ENCODE results near the gene UGT2B7.

DNA sequence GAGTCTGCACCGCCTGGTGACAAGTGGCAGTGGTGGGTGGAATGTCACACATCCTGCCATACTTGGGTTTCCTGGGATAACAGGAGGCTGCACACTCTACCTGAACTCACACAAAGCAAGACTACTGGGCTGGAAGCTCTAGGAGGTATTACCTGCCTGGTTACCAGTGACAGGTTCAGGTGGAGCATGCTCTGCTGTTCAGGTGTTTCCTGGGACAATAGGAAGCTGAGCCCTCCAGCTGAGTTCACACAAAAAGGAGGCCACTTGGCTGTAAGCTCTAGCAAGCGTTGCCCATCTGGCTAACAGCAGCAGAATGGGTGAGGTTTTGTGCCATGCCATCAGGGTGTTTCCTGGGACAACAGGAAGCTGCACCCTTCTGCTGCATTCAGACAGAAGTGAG, 17.4 kb upstream of the UGT2B7 start:
- no peak for TF ChIP-seq CTCF (IDR thresholded peaks at IDR 0.05)
- TF ChIP-seq POLR2A (IDR thresholded peaks at IDR 0.05), result no peak
